Measurements from ENCODE around the gene ZNF681. TPM values are rescaled to one million over a fixed set of nuclear protein-coding genes. Genes with fewer than 3 reads are reported as not detected.

The ZNF681 gene
- total RNA-seq, 1 donor from 2014 or later: 8.1 TPM

DNA sequence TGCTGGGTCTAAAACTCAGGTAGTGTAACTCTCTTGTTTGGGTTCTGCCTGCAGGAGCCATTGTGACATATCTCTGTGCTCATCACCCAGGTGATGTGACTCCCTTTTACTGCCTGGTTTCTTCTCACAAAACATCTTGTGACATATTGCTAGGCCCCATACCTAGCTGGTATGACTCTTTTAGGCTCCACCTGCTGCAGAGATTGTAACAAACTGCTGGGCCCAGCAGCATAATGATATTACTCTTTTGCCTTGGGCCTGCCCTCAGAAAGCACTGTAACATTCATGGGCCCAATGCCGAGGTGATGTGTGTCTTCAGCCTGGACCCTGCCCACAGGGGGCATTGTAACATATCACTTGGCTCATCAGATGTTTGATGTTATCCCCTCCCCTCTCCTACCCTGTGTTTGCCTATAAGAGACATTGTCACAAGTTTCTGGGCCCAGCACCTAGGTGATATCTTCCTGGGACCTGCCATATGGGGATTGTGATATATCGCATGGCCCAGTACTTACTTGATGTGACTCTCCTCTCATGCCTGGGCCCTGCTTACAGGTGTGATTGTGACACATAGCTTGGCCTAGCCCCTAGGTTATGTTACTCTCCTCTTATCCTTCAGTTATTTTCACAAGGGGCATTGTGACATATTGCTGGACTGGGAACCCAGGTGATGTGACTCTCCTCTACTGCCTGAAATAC is 18.0 kb upstream of the ZNF681 start:
- DNase-seq: no peak
- peaks cover 3% of the 10 kb centered on the region for H3K27me3 Mint-ChIP-seq (ENCODE audit: unreplicated experiment)
- H3K4me1 Mint-ChIP-seq (ENCODE audit: low read depth, unreplicated experiment): peaks cover 3% of the 10 kb centered on the region
- peaks cover 2% of the 10 kb centered on the region for H3K9me3 Mint-ChIP-seq (ENCODE audit: unreplicated experiment)
- H3K4me3 Mint-ChIP-seq (ENCODE audit: unreplicated experiment): no peak overlapping the region
- TF ChIP-seq, protein P1, sequence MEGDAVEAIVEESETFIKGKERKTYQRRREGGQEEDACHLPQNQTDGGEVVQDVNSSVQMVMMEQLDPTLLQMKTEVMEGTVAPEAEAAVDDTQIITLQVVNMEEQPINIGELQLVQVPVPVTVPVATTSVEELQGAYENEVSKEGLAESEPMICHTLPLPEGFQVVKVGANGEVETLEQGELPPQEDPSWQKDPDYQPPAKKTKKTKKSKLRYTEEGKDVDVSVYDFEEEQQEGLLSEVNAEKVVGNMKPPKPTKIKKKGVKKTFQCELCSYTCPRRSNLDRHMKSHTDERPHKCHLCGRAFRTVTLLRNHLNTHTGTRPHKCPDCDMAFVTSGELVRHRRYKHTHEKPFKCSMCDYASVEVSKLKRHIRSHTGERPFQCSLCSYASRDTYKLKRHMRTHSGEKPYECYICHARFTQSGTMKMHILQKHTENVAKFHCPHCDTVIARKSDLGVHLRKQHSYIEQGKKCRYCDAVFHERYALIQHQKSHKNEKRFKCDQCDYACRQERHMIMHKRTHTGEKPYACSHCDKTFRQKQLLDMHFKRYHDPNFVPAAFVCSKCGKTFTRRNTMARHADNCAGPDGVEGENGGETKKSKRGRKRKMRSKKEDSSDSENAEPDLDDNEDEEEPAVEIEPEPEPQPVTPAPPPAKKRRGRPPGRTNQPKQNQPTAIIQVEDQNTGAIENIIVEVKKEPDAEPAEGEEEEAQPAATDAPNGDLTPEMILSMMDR (IDR thresholded peaks at IDR 0.05; ENCODE audit: partially characterized antibody, unreplicated experiment): no peak
- H3K27ac Mint-ChIP-seq (ENCODE audit: unreplicated experiment): no peak overlapping the region
- peaks cover 6% of the 10 kb centered on the region for H3K36me3 Mint-ChIP-seq (ENCODE audit: unreplicated experiment)

GRCh38 chr19:23774524-23774971 is 15.9 kb upstream of the ZNF681 start:
- Mint-ChIP-seq H3K9me3 (ENCODE audit: unreplicated experiment) (peaks cover 2% of the 10 kb centered on the region), H3K27ac (ENCODE audit: unreplicated experiment) (peak overlapping the region; percentile 34), H3K36me3 (ENCODE audit: unreplicated experiment) (no peaks in the 10 kb centered on the region), H3K27me3 (ENCODE audit: unreplicated experiment) (peaks cover 3% of the 10 kb centered on the region), H3K4me3 (ENCODE audit: unreplicated experiment) (no peak overlapping the region), H3K4me1 (ENCODE audit: low read depth, unreplicated experiment) (peaks cover 3% of the 10 kb centered on the region)
- DNase-seq: no peak
- TF ChIP-seq, protein P1 (IDR thresholded peaks at IDR 0.05; ENCODE audit: partially characterized antibody, unreplicated experiment): no peak

- no peak for DNase-seq
- peaks cover 2% of the 10 kb centered on the region for H3K9me3 Mint-ChIP-seq (ENCODE audit: unreplicated experiment)
- TF ChIP-seq, protein P1 (IDR thresholded peaks at IDR 0.05; ENCODE audit: partially characterized antibody, unreplicated experiment): no peak
- no peak overlapping the region for H3K4me3 Mint-ChIP-seq (ENCODE audit: unreplicated experiment)
- H3K27ac Mint-ChIP-seq (ENCODE audit: unreplicated experiment): no peak overlapping the region
- no peaks in the 10 kb centered on the region for H3K36me3 Mint-ChIP-seq (ENCODE audit: unreplicated experiment)
- H3K4me1 Mint-ChIP-seq (ENCODE audit: low read depth, unreplicated experiment): peaks cover 3% of the 10 kb centered on the region
- peaks cover 3% of the 10 kb centered on the region for H3K27me3 Mint-ChIP-seq (ENCODE audit: unreplicated experiment)
Measured at GRCh38 chr19:23774106-23774505, 15.4 kb upstream of the ZNF681 start.

DNA sequence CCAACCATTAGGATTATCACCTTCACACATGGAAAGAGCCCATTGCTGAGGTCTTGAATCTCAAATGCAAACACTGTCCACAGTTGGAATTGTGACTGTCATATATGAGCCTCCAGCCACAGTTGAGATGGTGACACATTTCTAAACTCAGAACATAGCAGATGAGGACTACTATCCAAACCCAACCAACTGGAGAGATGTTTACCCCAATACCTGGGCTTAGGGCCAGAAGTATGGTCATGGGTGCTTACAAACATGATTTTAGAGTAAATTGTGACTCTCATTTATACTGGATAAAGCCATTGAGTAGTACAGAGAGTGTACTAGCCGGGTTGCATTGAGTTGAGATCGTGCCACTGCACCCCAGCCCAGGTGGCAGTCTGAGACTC is 14.0 kb upstream of the ZNF681 start:
- Mint-ChIP-seq H3K36me3 (ENCODE audit: unreplicated experiment) (no peaks in the 10 kb centered on the region), H3K4me1 (ENCODE audit: low read depth, unreplicated experiment) (peaks cover 3% of the 10 kb centered on the region), H3K9me3 (ENCODE audit: unreplicated experiment) (no peaks in the 10 kb centered on the region), H3K27me3 (ENCODE audit: unreplicated experiment) (peaks cover 3% of the 10 kb centered on the region), H3K4me3 (ENCODE audit: unreplicated experiment) (no peak overlapping the region), H3K27ac (ENCODE audit: unreplicated experiment) (no peak overlapping the region)
- DNase-seq: no peak
- TF ChIP-seq, protein P1 (IDR thresholded peaks at IDR 0.05; ENCODE audit: partially characterized antibody, unreplicated experiment): no peak

Measured in glutamatergic neuron (in vitro differentiated cells).